T-helper 1 cell treated with Interleukin-12 subunit alpha and Interleukin-12 subunit beta and Interleukin-4 antibody, amounts not matched to agents 30 μg/mL and 1 μg/mL, for 36 hours (primary cell): Measurements from ENCODE around the gene OPRM1.
A peak's percentile ranks its signal among the peaks of the same experiment; 100 is the strongest.

ENCODE experiments used
- H3K27ac Mint-ChIP-seq: one replicate; pipeline ENCODE4 v1.8.0; 2021; ENCODE audit warnings: mild to moderate bottlenecking, mixed read lengths
- H3K27me3 Mint-ChIP-seq: one replicate; pipeline ENCODE4 v1.8.0; 2021; ENCODE audit warnings: low read depth, mixed read lengths
- H3K36me3 Mint-ChIP-seq: one replicate; pipeline ENCODE4 v1.8.0; 2021; ENCODE audit warnings: low read depth, mixed read lengths
- H3K4me1 Mint-ChIP-seq: one replicate; pipeline ENCODE4 v1.8.0; 2021; ENCODE audit warnings: low read depth, mixed read lengths
- H3K4me3 Mint-ChIP-seq: one replicate; pipeline ENCODE4 v1.8.0; 2021; ENCODE audit warnings: mild to moderate bottlenecking, moderate library complexity, mixed read lengths
- H3K9me3 Mint-ChIP-seq: one replicate; pipeline ENCODE4 v1.8.0; 2021; ENCODE audit warnings: mixed read lengths

The OPRM1 gene

DNA sequence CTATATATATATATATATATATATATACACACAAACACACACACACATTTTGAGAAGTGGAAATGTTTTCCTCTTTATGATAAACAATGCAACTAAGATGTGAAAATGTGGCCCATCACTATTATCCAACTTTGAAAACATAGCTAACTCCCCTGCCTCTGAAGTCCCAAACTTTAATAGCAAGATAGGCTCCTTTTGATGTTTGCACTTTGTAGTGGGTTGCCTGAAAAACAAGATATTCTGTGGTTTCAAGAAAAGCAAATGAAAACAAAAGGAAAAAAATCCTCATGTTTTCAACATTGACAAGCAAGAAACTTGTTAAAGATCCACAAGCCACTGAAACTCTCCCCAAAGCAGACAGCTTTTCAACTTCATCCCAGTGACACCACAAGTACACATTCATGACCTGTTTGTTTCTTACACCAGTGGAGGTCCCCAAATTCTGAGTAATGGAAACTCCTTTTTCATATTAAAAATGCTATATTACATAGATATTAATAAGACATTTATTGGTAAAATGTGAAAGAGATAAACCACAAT is 227.6 kb downstream of the OPRM1 start:
- Mint-ChIP-seq H3K4me1 (peaks cover 11% of the 10 kb centered on the region), H3K9me3 (no peaks in the 10 kb centered on the region), H3K36me3 (no peaks in the 10 kb centered on the region), H3K27ac (no peak overlapping the region), H3K27me3 (peaks cover 20% of the 10 kb centered on the region), H3K4me3 (no peak overlapping the region)

- H3K36me3 Mint-ChIP-seq: no peaks in the 10 kb centered on the region
- H3K27ac Mint-ChIP-seq: no peak overlapping the region
- peaks cover 15% of the 10 kb centered on the region for H3K27me3 Mint-ChIP-seq
- H3K4me1 Mint-ChIP-seq: peaks cover 11% of the 10 kb centered on the region
- no peak overlapping the region for H3K4me3 Mint-ChIP-seq
- H3K9me3 Mint-ChIP-seq: no peaks in the 10 kb centered on the region
Measured at GRCh38 chr6:154267508-154268106, 228.6 kb downstream of the OPRM1 start.

GRCh38 chr6:154268486-154268885 is 229.4 kb downstream of the OPRM1 start:
- Mint-ChIP-seq H3K4me1 (peaks cover 11% of the 10 kb centered on the region), H3K27me3 (peaks cover 19% of the 10 kb centered on the region), H3K4me3 (no peak overlapping the region), H3K27ac (peak overlapping the region; percentile 34), H3K9me3 (no peaks in the 10 kb centered on the region), H3K36me3 (no peaks in the 10 kb centered on the region)

- Mint-ChIP-seq H3K4me1 (peaks cover 16% of the 10 kb centered on the region), H3K27ac (no peak overlapping the region), H3K9me3 (no peaks in the 10 kb centered on the region), H3K4me3 (no peak overlapping the region), H3K36me3 (no peaks in the 10 kb centered on the region), H3K27me3 (peaks cover 16% of the 10 kb centered on the region)
Measured at GRCh38 chr6:154274168-154274567, 235.1 kb downstream of the OPRM1 start.

DNA sequence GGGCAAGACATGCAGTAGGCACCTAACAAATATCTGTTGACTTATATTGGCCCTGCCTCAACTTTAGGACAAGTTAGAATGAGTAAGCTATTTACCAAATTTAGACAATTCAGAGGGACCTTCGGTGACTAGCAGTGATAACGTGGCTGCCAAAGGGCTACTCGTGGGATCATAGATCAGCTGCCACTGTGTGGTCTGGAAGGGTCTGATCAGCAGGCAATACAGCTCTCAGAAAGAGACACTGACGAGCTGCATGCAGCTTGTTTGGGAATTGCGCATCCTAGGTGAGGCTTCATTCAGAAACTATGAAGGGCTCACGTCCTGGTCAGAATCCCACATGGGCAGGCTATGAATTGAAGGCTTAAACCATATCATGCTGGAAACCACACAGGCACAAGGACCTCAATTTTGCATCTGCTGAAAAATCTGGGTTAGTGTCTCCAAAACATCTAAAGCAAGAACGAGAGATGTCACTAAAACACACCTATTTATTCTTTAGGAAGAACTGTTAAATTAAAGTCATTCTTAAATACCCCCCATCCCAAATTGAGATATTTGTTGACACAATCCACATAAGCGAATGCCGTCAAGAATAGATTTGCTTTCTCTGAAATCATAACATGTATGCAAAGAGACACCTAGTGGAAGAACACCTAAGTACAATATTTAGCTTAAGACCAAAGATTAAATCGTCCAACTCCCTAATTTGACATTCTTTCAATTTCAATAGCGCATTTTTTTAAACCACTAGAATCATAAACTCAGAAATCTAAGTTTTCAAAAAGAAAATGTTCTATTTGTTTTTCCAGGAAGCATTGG is 238.0 kb downstream of the OPRM1 start:
- Mint-ChIP-seq H3K36me3 (no peaks in the 10 kb centered on the region), H3K4me1 (peaks cover 16% of the 10 kb centered on the region), H3K9me3 (no peaks in the 10 kb centered on the region), H3K27ac (no peak overlapping the region), H3K4me3 (peak overlapping the region; percentile 67), H3K27me3 (peaks cover 16% of the 10 kb centered on the region)

- Mint-ChIP-seq H3K4me3 (peak overlapping the region; percentile 67), H3K27ac (no peak overlapping the region), H3K27me3 (peaks cover 16% of the 10 kb centered on the region), H3K9me3 (no peaks in the 10 kb centered on the region), H3K4me1 (peaks cover 16% of the 10 kb centered on the region), H3K36me3 (no peaks in the 10 kb centered on the region)
Measured at GRCh38 chr6:154277629-154278017, 238.6 kb downstream of the OPRM1 start.

GRCh38 chr6:154280521-154280920 is 241.5 kb downstream of the OPRM1 start:
- Mint-ChIP-seq H3K4me1 (peaks cover 16% of the 10 kb centered on the region), H3K36me3 (no peaks in the 10 kb centered on the region), H3K27me3 (peaks cover 6% of the 10 kb centered on the region), H3K4me3 (no peak overlapping the region), H3K27ac (no peak overlapping the region), H3K9me3 (no peaks in the 10 kb centered on the region)

- H3K27me3 Mint-ChIP-seq: peaks cover 3% of the 10 kb centered on the region
- H3K4me3 Mint-ChIP-seq: no peak overlapping the region
- H3K27ac Mint-ChIP-seq: no peak overlapping the region
- H3K4me1 Mint-ChIP-seq: no peaks in the 10 kb centered on the region
- no peaks in the 10 kb centered on the region for H3K9me3 Mint-ChIP-seq
- no peaks in the 10 kb centered on the region for H3K36me3 Mint-ChIP-seq
Measured at GRCh38 chr6:154284313-154284853, 245.3 kb downstream of the OPRM1 start.

GRCh38 chr6:154285826-154286225 is 246.8 kb downstream of the OPRM1 start:
- Mint-ChIP-seq H3K36me3 (no peaks in the 10 kb centered on the region), H3K4me3 (no peak overlapping the region), H3K27me3 (peaks cover 3% of the 10 kb centered on the region), H3K9me3 (no peaks in the 10 kb centered on the region), H3K27ac (no peak overlapping the region), H3K4me1 (no peaks in the 10 kb centered on the region)

- H3K27ac Mint-ChIP-seq: no peak overlapping the region
- H3K4me3 Mint-ChIP-seq: no peak overlapping the region
- H3K27me3 Mint-ChIP-seq: peaks cover 6% of the 10 kb centered on the region
- H3K36me3 Mint-ChIP-seq: no peaks in the 10 kb centered on the region
- no peaks in the 10 kb centered on the region for H3K9me3 Mint-ChIP-seq
- no peaks in the 10 kb centered on the region for H3K4me1 Mint-ChIP-seq
Measured at GRCh38 chr6:154289818-154290508, 250.9 kb downstream of the OPRM1 start.

GRCh38 chr6:154292066-154292465 is 253.0 kb downstream of the OPRM1 start:
- no peaks in the 10 kb centered on the region for H3K4me1 Mint-ChIP-seq
- no peak overlapping the region for H3K27ac Mint-ChIP-seq
- no peaks in the 10 kb centered on the region for H3K36me3 Mint-ChIP-seq
- H3K27me3 Mint-ChIP-seq: peaks cover 3% of the 10 kb centered on the region
- H3K9me3 Mint-ChIP-seq: no peaks in the 10 kb centered on the region
- H3K4me3 Mint-ChIP-seq: no peak overlapping the region

- no peaks in the 10 kb centered on the region for H3K9me3 Mint-ChIP-seq
- no peak overlapping the region for H3K27ac Mint-ChIP-seq
- no peaks in the 10 kb centered on the region for H3K36me3 Mint-ChIP-seq
- peaks cover 3% of the 10 kb centered on the region for H3K27me3 Mint-ChIP-seq
- H3K4me1 Mint-ChIP-seq: no peaks in the 10 kb centered on the region
- no peak overlapping the region for H3K4me3 Mint-ChIP-seq
Measured at GRCh38 chr6:154292855-154293519, 253.9 kb downstream of the OPRM1 start.

- Mint-ChIP-seq H3K9me3 (no peaks in the 10 kb centered on the region), H3K27me3 (peaks cover 8% of the 10 kb centered on the region), H3K4me1 (peaks cover 2% of the 10 kb centered on the region), H3K27ac (no peak overlapping the region), H3K4me3 (no peak overlapping the region), H3K36me3 (no peaks in the 10 kb centered on the region)
Measured at GRCh38 chr6:154295733-154296132, 256.7 kb downstream of the OPRM1 start.
